HepG2 (cell line): ENCODE measurements around the gene MYO1E. TPM values are rescaled to one million over a fixed set of nuclear protein-coding genes. Genes with fewer than 3 reads are reported as not detected.

Experiments used
- ARID5B ChIP-seq: IDR thresholded peaks from 2 replicates; pipeline ENCODE4 v1.4.0; 2020; ENCODE audit warnings: mild to moderate bottlenecking, missing genetic modification reagents
- CTCF ChIP-seq: sonication (generic); formaldehyde crosslinking; IDR thresholded peaks from 2 replicates; pipeline ENCODE4 v1.5.0; 2020; ENCODE audit warnings: mild to moderate bottlenecking, missing genetic modification reagents, moderate library complexity
- RBFOX2 ChIP-seq: fragments of 200-400 bp; formaldehyde crosslinking; IDR thresholded peaks from 2 replicates; pipeline ENCODE4 v1.6.1; 2017; ENCODE audit warnings: low read depth, mild to moderate bottlenecking, low read length
- SOX13 ChIP-seq, 3 experiments: fragments of 450-650 bp in 1 of 3; sonication (generic) in 1 of 3; formaldehyde crosslinking in 1 of 3; IDR thresholded peaks in 2 of 3; conservative IDR thresholded peaks in 1 of 3; 2 replicates each; pipeline versions ENCODE4 v1.5.0 to v1.6.1; 2016 to 2020; ENCODE audit warnings: antibody characterized with exemption in 1 of 3, mild to moderate bottlenecking in 1 of 3, missing compliant biosample characterization in 1 of 3, missing genetic modification reagents in 1 of 3, moderate library complexity in 1 of 3
- TFDP1 ChIP-seq: IDR thresholded peaks from 2 replicates; pipeline ENCODE4 v1.6.1; 2016; ENCODE audit warnings: missing compliant biosample characterization, missing genetic modification reagents, borderline replicate concordance
- TRAFD1 ChIP-seq: sonication (generic); formaldehyde crosslinking; IDR thresholded peaks from 2 replicates; pipeline ENCODE4 v1.5.1; 2020; ENCODE audit warnings: missing genetic modification reagents, mild to moderate bottlenecking, borderline replicate concordance
- ZNF335 ChIP-seq: sonication (generic); formaldehyde crosslinking; IDR thresholded peaks from 2 replicates; pipeline ENCODE4 v1.4.0; 2020; ENCODE audit warnings: missing genetic modification reagents
- ZNF83 ChIP-seq: sonication (generic); formaldehyde crosslinking; IDR thresholded peaks from 2 replicates; pipeline ENCODE4 v1.4.0; 2020; ENCODE audit warnings: missing genetic modification reagents, mild to moderate bottlenecking, borderline replicate concordance
- polyA plus RNA-seq, 8 experiments: library from polyadenylated mRNA; depleted of rRNA in 3 of 8; stranded (reverse) in 7 of 8; unstranded in 1 of 8; fragments of >200 nt; fragmentation: Illumina TruSeq in 4 of 8; extraction: Trizol in 4 of 8; gene quantifications; 2 replicates each; pipeline versions ENCODE4 v1.2.1 to v1.2.3, GENCODE V29; 2011 to 2016; ENCODE audit warnings: low read depth in 4 of 8, missing spikeins in 1 of 8, mixed read lengths in 1 of 8; ENCODE audit not compliant: insufficient read depth in 1 of 8
- total RNA-seq, 5 experiments: library from RNA; depleted of rRNA; stranded (reverse); fragments of >200 nt; fragmentation: Illumina TruSeq; extraction: Trizol; gene quantifications; 2 replicates each; pipeline ENCODE4 v1.2.3, GENCODE V29; 2016; ENCODE audit warnings: low read depth in 1 of 5
- TF ChIP-seq, protein P1 (sequence below): sonication (generic); formaldehyde crosslinking; IDR thresholded peaks from 2 replicates; pipeline ENCODE4 v1.4.0; 2020; ENCODE audit warnings: mild to moderate bottlenecking, missing genetic modification reagents

The MYO1E gene
- total and polyA plus RNA-seq, 2 of the 13 experiments (the other 11 are each of a cell fraction or from before 2014, with no cell fraction given): 15.7 to 25.1 TPM

DNA sequence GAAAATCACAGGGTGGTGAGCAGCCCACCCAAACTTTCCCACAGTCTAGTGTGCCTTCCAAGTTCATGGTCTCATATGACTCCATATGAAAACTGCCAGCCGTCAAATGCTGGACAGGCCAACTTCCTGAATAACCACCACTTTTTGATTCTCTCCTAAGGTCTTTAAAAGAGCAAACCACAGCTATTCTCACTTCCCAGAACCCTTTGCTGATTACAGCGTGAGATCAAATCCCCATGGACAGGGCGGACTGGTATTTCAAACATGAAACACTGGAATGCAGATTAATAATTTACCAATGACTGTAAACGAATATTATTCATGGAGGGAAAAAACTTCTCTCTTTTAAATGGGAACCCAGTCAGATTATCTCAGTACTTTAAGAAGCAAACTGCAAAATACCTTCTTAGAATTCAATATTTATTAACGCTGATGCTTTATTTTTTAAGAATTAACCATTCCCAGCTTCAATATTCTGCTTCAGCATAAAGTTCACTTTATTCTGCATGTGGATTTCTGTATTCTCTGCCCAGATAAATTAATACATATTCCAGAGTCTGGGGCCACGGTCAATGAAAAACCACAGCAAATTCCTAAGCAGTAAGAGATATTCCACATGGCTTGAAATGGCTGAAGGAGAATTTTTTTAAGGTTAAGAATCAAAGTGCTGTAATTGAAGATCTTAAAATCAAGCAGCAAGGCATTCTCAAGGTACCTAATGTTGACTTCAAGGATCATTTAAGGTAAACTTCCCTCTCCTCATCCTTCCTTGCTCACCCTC is 42.9 kb downstream of the MYO1E start (continued):
- TF ChIP-seq SOX13 (IDR thresholded peaks at IDR 0.05) (no peak), SOX13 (CRISPR knock-in tag; conservative IDR thresholded peaks at IDR 0.05 in 1 of 2, IDR thresholded peaks at IDR 0.05 in 1 of 2) (peak in 1 of 2 experiments; percentile 47; a peak in 2 of 4 replicates), RBFOX2 (no peak), ZNF83 (CRISPR knock-in tag) (no peak), CTCF (CRISPR knock-in tag) (no peak), ZNF335 (CRISPR knock-in tag) (no peak), TFDP1 (CRISPR knock-in tag) (no peak), TRAFD1 (CRISPR knock-in tag) (no peak), ARID5B (CRISPR knock-in tag) (peak; percentile 48)
- TF ChIP-seq, protein P1, sequence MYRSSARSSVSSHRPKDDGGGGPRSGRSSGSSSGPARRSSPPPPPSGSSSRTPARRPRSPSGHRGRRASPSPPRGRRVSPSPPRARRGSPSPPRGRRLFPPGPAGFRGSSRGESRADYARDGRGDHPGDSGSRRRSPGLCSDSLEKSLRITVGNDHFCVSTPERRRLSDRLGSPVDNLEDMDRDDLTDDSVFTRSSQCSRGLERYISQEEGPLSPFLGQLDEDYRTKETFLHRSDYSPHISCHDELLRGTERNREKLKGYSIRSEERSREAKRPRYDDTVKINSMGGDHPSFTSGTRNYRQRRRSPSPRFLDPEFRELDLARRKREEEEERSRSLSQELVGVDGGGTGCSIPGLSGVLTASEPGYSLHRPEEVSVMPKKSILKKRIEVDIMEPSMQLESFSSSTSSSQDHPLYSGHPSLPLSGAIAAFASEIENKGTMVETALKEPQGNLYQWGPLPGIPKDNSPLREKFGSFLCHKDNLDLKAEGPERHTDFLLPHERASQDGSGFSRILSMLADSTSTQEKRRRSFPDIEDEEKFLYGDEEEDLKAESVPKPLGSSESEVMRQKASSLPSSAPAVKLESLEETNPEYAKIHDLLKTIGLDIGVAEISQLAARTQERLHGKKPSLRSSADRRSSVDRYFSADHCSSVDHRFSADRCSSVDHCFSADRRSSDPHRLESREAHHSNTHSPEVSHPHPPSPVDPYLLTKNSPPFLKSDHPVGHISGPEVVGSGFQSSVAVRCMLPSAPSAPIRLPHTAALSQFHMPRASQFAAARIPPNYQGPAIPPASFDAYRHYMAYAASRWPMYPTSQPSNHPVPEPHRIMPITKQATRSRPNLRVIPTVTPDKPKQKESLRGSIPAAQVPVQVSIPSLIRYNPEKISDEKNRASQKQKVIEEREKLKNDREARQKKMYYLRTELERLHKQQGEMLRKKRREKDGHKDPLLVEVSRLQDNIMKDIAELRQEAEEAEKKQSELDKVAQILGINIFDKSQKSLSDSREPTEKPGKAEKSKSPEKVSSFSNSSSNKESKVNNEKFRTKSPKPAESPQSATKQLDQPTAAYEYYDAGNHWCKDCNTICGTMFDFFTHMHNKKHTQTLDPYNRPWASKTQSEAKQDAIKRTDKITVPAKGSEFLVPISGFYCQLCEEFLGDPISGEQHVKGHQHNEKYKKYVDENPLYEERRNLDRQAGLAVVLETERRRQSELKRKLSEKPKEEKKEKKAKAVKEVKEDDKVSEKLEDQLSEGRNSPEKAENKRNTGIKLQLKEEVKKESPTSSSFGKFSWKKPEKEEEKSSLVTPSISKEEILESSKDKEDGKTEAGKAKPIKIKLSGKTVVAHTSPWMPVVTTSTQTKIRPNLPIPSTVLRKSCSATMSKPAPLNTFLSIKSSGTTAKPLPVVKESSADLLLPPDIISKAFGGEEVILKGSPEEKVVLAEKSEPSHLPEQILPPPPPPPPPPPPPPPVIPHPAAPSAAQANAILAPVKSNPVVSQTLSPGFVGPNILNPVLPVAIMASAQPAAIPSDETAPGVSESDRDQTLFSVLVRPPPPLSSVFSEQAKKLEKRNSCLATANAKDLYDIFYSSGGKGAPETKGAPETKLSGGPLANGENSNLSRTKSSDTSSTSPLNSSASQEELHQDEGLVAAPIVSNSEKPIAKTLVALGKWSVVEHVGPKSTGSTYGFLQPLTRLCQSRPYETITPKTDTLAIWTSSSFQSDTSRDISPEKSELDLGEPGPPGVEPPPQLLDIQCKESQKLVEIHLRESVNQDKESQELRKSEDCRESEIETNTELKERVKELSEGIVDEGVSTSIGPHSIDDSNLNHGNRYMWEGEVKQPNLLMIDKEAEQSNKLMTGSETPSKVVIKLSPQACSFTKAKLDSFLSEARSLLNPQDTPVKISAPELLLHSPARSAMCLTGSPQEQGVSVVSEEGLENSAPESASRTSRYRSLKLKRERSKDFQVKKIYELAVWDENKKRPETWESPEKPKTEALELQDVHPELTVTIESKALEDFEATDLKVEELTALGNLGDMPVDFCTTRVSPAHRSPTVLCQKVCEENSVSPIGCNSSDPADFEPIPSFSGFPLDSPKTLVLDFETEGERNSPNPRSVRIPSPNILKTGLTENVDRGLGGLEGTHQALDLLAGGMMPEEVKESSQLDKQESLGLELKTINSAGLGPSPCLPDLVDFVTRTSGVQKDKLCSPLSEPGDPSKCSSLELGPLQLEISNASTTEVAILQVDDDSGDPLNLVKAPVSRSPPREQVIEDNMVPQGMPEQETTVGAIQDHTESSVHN (CRISPR knock-in tag): no peak
